Lower leg skin (tissue), 3 donors: ENCODE data around the gene ZNF57.

Experiments
- CTCF ChIP-seq, 3 donors: fragments of 450-650 bp; IDR thresholded peaks; one replicate each; pipeline ENCODE4 v1.5.1; 2016; ENCODE audit warnings: antibody characterized with exemption in 3 of 3, mild to moderate bottlenecking in 3 of 3, moderate library complexity in 2 of 3
- POLR2A ChIP-seq, 2 donors: fragments of 450-650 bp; IDR thresholded peaks; one replicate each; pipeline ENCODE4 v1.6.1; 2016 to 2017; ENCODE audit warnings: antibody characterized with exemption in 2 of 2, mild to moderate bottlenecking in 1 of 2, moderate library complexity in 1 of 2

GRCh38 chr19:2912306-2912705, 11.6 kb downstream of the ZNF57 start:
- no peak for TF ChIP-seq CTCF (IDR thresholded peaks at IDR 0.05)
- no peak for TF ChIP-seq POLR2A (IDR thresholded peaks at IDR 0.05)
